Activated naive CD8-positive, alpha-beta T cell treated with anti-CD3 and anti-CD28 coated beads for 36 hours (primary cell): Measurements from ENCODE around the gene ARHGAP20. TPM values are rescaled to one million over a fixed set of nuclear protein-coding genes. Genes with fewer than 3 reads are reported as not detected.
A peak's percentile ranks its signal among the peaks of the same experiment; 100 is the strongest.

Experiments used
- DNase-seq: peaks from one replicate; pipeline ENCODE4 v3.0.0; 2021
- H3K27ac Mint-ChIP-seq: one replicate; pipeline ENCODE4 v1.8.0; 2022; ENCODE audit warnings: mild to moderate bottlenecking, moderate library complexity, mixed read lengths
- H3K27me3 Mint-ChIP-seq: one replicate; pipeline ENCODE4 v1.8.0; 2022; ENCODE audit warnings: mild to moderate bottlenecking, mixed read lengths
- H3K36me3 Mint-ChIP-seq: one replicate; pipeline ENCODE4 v1.8.0; 2021; ENCODE audit warnings: mild to moderate bottlenecking, mixed read lengths
- H3K4me1 Mint-ChIP-seq: one replicate; pipeline ENCODE4 v1.8.0; 2021; ENCODE audit warnings: mixed read lengths
- H3K4me3 Mint-ChIP-seq: one replicate; pipeline ENCODE4 v1.8.0; 2022; ENCODE audit warnings: mild to moderate bottlenecking, moderate library complexity, mixed read lengths
- H3K9me3 Mint-ChIP-seq: one replicate; pipeline ENCODE4 v1.8.0; 2022; ENCODE audit warnings: mixed read lengths
- total RNA-seq, 2 experiments: library from RNA; stranded (reverse); gene quantifications; one replicate each; pipeline ENCODE4 v1.2.3, GENCODE V29; 2021

ARHGAP20 gene
- total RNA-seq, 2 experiments from 2014 or later: 0.08 to 0.28 TPM

GRCh38 chr11:110730773-110731172 lies 18.5 kb upstream of the ARHGAP20 start:
- Mint-ChIP-seq H3K4me3 (no peak overlapping the region), H3K27ac (no peak overlapping the region), H3K36me3 (peaks cover 2% of the 10 kb centered on the region), H3K9me3 (peaks cover 2% of the 10 kb centered on the region), H3K4me1 (no peaks in the 10 kb centered on the region), H3K27me3 (peaks cover 58% of the 10 kb centered on the region)
- no peak for DNase-seq

- Mint-ChIP-seq H3K9me3 (peaks cover 2% of the 10 kb centered on the region), H3K27me3 (peaks cover 61% of the 10 kb centered on the region), H3K36me3 (peaks cover 2% of the 10 kb centered on the region), H3K4me3 (no peak overlapping the region), H3K27ac (no peak overlapping the region), H3K4me1 (no peaks in the 10 kb centered on the region)
- no peak for DNase-seq
These were observed 16.6 kb upstream of the ARHGAP20 start for GRCh38 chr11:110728883-110729282.

- Mint-ChIP-seq H3K4me1 (no peaks in the 10 kb centered on the region), H3K27ac (no peak overlapping the region), H3K36me3 (peaks cover 2% of the 10 kb centered on the region), H3K4me3 (no peak overlapping the region), H3K9me3 (peaks cover 2% of the 10 kb centered on the region), H3K27me3 (peaks cover 62% of the 10 kb centered on the region)
- no peak for DNase-seq
These were observed 16.2 kb upstream of the ARHGAP20 start for GRCh38 chr11:110728476-110728875.

GRCh38 chr11:110724358-110724757 lies 12.1 kb upstream of the ARHGAP20 start:
- H3K9me3 Mint-ChIP-seq: peaks cover 2% of the 10 kb centered on the region
- peaks cover 2% of the 10 kb centered on the region for H3K36me3 Mint-ChIP-seq
- no peak overlapping the region for H3K27ac Mint-ChIP-seq
- H3K27me3 Mint-ChIP-seq: peaks cover 60% of the 10 kb centered on the region
- H3K4me1 Mint-ChIP-seq: no peaks in the 10 kb centered on the region
- DNase-seq: no peak
- H3K4me3 Mint-ChIP-seq: no peak overlapping the region

GRCh38 chr11:110720431-110721275 lies 8.4 kb upstream of the ARHGAP20 start:
- no peaks in the 10 kb centered on the region for H3K9me3 Mint-ChIP-seq
- H3K27me3 Mint-ChIP-seq: peaks cover 28% of the 10 kb centered on the region
- H3K4me3 Mint-ChIP-seq: no peak overlapping the region
- DNase-seq: no peak
- H3K4me1 Mint-ChIP-seq: no peaks in the 10 kb centered on the region
- H3K36me3 Mint-ChIP-seq: no peaks in the 10 kb centered on the region
- H3K27ac Mint-ChIP-seq: no peak overlapping the region

GRCh38 chr11:110716361-110716760 lies 4.1 kb upstream of the ARHGAP20 start:
- H3K27ac Mint-ChIP-seq: no peak overlapping the region
- no peak overlapping the region for H3K4me3 Mint-ChIP-seq
- H3K27me3 Mint-ChIP-seq: peaks cover 33% of the 10 kb centered on the region
- no peak for DNase-seq
- no peaks in the 10 kb centered on the region for H3K36me3 Mint-ChIP-seq
- peaks cover 8% of the 10 kb centered on the region for H3K4me1 Mint-ChIP-seq
- no peaks in the 10 kb centered on the region for H3K9me3 Mint-ChIP-seq

DNA sequence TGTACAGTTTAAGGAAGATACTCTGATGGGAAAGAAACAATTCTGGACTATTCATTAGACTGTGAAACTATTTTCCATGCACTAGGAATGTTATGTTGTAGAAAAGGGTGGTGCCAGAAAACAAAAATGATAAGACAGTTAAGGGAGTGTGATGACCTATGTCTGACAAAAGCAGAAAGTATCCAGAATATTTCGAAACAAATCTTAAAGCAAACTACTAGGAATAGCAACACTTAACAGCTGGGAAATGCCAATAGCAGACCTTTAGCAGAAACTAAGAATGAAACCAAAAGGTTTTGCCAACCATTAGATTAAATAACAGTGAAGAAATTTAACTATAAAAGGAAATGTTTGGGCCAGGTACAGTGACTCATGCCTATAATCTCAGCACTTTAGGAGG lies 3.3 kb upstream of the ARHGAP20 start:
- DNase-seq: no peak
- peaks cover 39% of the 10 kb centered on the region for H3K27me3 Mint-ChIP-seq
- H3K36me3 Mint-ChIP-seq: no peaks in the 10 kb centered on the region
- no peaks in the 10 kb centered on the region for H3K9me3 Mint-ChIP-seq
- H3K27ac Mint-ChIP-seq: no peak overlapping the region
- peaks cover 11% of the 10 kb centered on the region for H3K4me1 Mint-ChIP-seq
- no peak overlapping the region for H3K4me3 Mint-ChIP-seq

- Mint-ChIP-seq H3K9me3 (no peaks in the 10 kb centered on the region), H3K4me3 (peak overlapping the region; percentile 1), H3K27me3 (peaks cover 59% of the 10 kb centered on the region), H3K4me1 (peaks cover 13% of the 10 kb centered on the region), H3K27ac (no peak overlapping the region), H3K36me3 (no peaks in the 10 kb centered on the region)
- DNase-seq: no peak
These were observed 1.2 kb upstream of the ARHGAP20 start for GRCh38 chr11:110713449-110713776.

- peaks cover 13% of the 10 kb centered on the region for H3K4me1 Mint-ChIP-seq
- peaks cover 65% of the 10 kb centered on the region for H3K27me3 Mint-ChIP-seq
- H3K27ac Mint-ChIP-seq: no peak overlapping the region
- H3K36me3 Mint-ChIP-seq: no peaks in the 10 kb centered on the region
- no peak for DNase-seq
- peak overlapping the region; percentile 50 for H3K4me3 Mint-ChIP-seq
- H3K9me3 Mint-ChIP-seq: no peaks in the 10 kb centered on the region
These were observed 617 bp upstream of the ARHGAP20 start for GRCh38 chr11:110712659-110713448.

- no peak overlapping the region for H3K27ac Mint-ChIP-seq
- no peaks in the 10 kb centered on the region for H3K36me3 Mint-ChIP-seq
- no peaks in the 10 kb centered on the region for H3K9me3 Mint-ChIP-seq
- H3K4me3 Mint-ChIP-seq: peak overlapping the region; percentile 67
- peaks cover 13% of the 10 kb centered on the region for H3K4me1 Mint-ChIP-seq
- DNase-seq: no peak
- peaks cover 75% of the 10 kb centered on the region for H3K27me3 Mint-ChIP-seq
These were observed 825 bp downstream of the ARHGAP20 start for GRCh38 chr11:110711448-110711775.

GRCh38 chr11:110710628-110711381 lies 1.4 kb downstream of the ARHGAP20 start:
- peak overlapping the region; percentile 65 for H3K4me3 Mint-ChIP-seq
- H3K27me3 Mint-ChIP-seq: peaks cover 79% of the 10 kb centered on the region
- H3K27ac Mint-ChIP-seq: no peak overlapping the region
- no peaks in the 10 kb centered on the region for H3K36me3 Mint-ChIP-seq
- no peak for DNase-seq
- H3K9me3 Mint-ChIP-seq: no peaks in the 10 kb centered on the region
- H3K4me1 Mint-ChIP-seq: peaks cover 13% of the 10 kb centered on the region

GRCh38 chr11:110704210-110704864 lies 7.9 kb downstream of the ARHGAP20 start:
- no peaks in the 10 kb centered on the region for H3K9me3 Mint-ChIP-seq

DNA sequence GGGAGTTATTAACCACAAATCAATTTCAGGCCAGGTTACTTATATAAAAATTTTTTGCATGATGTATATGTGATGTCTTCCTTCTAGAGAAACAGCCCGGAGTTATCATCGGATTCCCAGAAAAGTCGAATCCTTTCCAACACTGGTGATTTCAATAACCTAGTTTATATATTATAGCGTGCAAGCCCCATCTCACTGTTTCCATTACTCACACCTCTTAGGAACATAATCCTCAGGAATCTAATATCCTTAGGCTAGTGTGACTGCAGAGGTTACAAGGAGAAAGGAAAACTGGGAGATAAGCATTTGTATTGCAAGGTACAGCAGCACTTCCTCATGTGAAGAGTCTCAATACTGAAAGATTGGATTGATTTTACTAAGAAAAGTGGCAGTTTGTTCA lies 20.3 kb downstream of the ARHGAP20 start:
- Mint-ChIP-seq H3K27me3 (peaks cover 6% of the 10 kb centered on the region), H3K36me3 (no peaks in the 10 kb centered on the region), H3K27ac (no peak overlapping the region), H3K4me1 (no peaks in the 10 kb centered on the region), H3K9me3 (no peaks in the 10 kb centered on the region), H3K4me3 (no peak overlapping the region)
- DNase-seq: no peak

More at GRCh38 chr11:110704210-110704864, 7.9 kb downstream of the ARHGAP20 start:
- H3K27ac Mint-ChIP-seq: no peak overlapping the region
- H3K36me3 Mint-ChIP-seq: no peaks in the 10 kb centered on the region
- H3K4me3 Mint-ChIP-seq: no peak overlapping the region
- DNase-seq: no peak
- H3K27me3 Mint-ChIP-seq: peaks cover 46% of the 10 kb centered on the region
- no peaks in the 10 kb centered on the region for H3K4me1 Mint-ChIP-seq

GRCh38 chr11:110689306-110689705 lies 22.9 kb downstream of the ARHGAP20 start:
- Mint-ChIP-seq H3K4me3 (no peak overlapping the region), H3K27ac (no peak overlapping the region), H3K36me3 (no peaks in the 10 kb centered on the region), H3K27me3 (peaks cover 6% of the 10 kb centered on the region), H3K4me1 (no peaks in the 10 kb centered on the region), H3K9me3 (no peaks in the 10 kb centered on the region)
- no peak for DNase-seq
